HepG2 (cell line): ENCODE results near the gene SRCAP.

ENCODE experiments used
- ATF1 ChIP-seq: IDR thresholded peaks from 2 replicates; pipeline ENCODE4 v1.6.1; 2016; ENCODE audit warnings: mild to moderate bottlenecking, control low read depth
- CTCF ChIP-seq: sonication (generic); formaldehyde crosslinking; IDR thresholded peaks from 2 replicates; pipeline ENCODE4 v1.5.0; 2020; ENCODE audit warnings: mild to moderate bottlenecking, missing genetic modification reagents, moderate library complexity
- MAF1 ChIP-seq: sonication (generic); formaldehyde crosslinking; IDR thresholded peaks from 2 replicates; pipeline ENCODE4 v1.5.0; 2020; ENCODE audit warnings: missing genetic modification reagents, borderline replicate concordance
- MYC ChIP-seq: sonication (generic); formaldehyde crosslinking; IDR thresholded peaks from 2 replicates; pipeline ENCODE4 v1.9.0; 2021; ENCODE audit warnings: missing genetic modification reagents, borderline replicate concordance
- PHF20 ChIP-seq: sonication (generic); formaldehyde crosslinking; IDR thresholded peaks from 2 replicates; pipeline ENCODE4 v1.5.0; 2020; ENCODE audit warnings: mild to moderate bottlenecking, missing genetic modification reagents
- RAD21 ChIP-seq: fragments of 450-650 bp; formaldehyde crosslinking; IDR thresholded peaks from 2 replicates; pipeline ENCODE4 v1.5.0; 2020; ENCODE audit warnings: mild to moderate bottlenecking

GRCh38 chr16:30724641-30725417, 25.9 kb downstream of the SRCAP start:
- TF ChIP-seq MAF1 (CRISPR knock-in tag) (no peak), MYC (CRISPR knock-in tag) (no peak), PHF20 (CRISPR knock-in tag) (no peak), ATF1 (no peak), RAD21 (CRISPR knock-in tag) (no peak), CTCF (CRISPR knock-in tag) (no peak)
